ENCODE measurements around the gene ALS2CL. TPM values are rescaled to one million over a fixed set of nuclear protein-coding genes. Genes with fewer than 3 reads are reported as not detected.
A peak's percentile ranks its signal among the peaks of the same experiment; 100 is the strongest.

Gene ALS2CL
- polyA plus RNA-seq, 2 of the 4 experiments (the other 2 are of a cell fraction), result 2.3 to 4.0 TPM

GRCh38 chr3:46685446-46685845 is 8.0 kb downstream of the ALS2CL start:
- Histone ChIP-seq H3K4me1 (peaks cover under 1% of the 10 kb centered on the region; the same call in 1 of the 3 replicates), H3K4me3 (no peak overlapping the region), H3K4me2 (no peak overlapping the region), H3K9me3 (no peaks in the 10 kb centered on the region), H3K27ac (no peak overlapping the region)
- no peak for FAIRE-seq
- peak in 1 of 2 experiments; percentile 21; a peak in 1 of 6 replicates for ATAC-seq
- POLR2A ChIA-PET, result no interaction called here
- no peak for TF ChIP-seq ZC3H11A (IDR thresholded peaks at IDR 0.05)
- no peak for TF ChIP-seq MAZ (IDR thresholded peaks at IDR 0.05; ENCODE audit: borderline replicate concordance, low read depth, low read length)
- no peak for TF ChIP-seq HMGXB4 (CRISPR knock-in tag; IDR thresholded peaks at IDR 0.05; ENCODE audit: borderline replicate concordance)
- no peak for TF ChIP-seq CBX2 (IDR thresholded peaks at IDR 0.05; ENCODE audit: borderline replicate concordance, low read depth)
- no peak for TF ChIP-seq JUNB (IDR thresholded peaks at IDR 0.05)
- TF ChIP-seq, protein P1, sequence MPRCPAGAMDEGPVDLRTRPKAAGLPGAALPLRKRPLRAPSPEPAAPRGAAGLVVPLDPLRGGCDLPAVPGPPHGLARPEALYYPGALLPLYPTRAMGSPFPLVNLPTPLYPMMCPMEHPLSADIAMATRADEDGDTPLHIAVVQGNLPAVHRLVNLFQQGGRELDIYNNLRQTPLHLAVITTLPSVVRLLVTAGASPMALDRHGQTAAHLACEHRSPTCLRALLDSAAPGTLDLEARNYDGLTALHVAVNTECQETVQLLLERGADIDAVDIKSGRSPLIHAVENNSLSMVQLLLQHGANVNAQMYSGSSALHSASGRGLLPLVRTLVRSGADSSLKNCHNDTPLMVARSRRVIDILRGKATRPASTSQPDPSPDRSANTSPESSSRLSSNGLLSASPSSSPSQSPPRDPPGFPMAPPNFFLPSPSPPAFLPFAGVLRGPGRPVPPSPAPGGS (IDR thresholded peaks at IDR 0.05), result no peak
- no peak for TF ChIP-seq MAX (IDR thresholded peaks at IDR 0.05)
- no peak for TF ChIP-seq CHD2 (IDR thresholded peaks at IDR 0.05; ENCODE audit: low read length, partially characterized antibody)
- TF ChIP-seq RFX5 (IDR thresholded peaks at IDR 0.05), result no peak
- no peak for TF ChIP-seq EHF (CRISPR knock-in tag; IDR thresholded peaks at IDR 0.05)
- no peak for TF ChIP-seq JUN (IDR thresholded peaks at IDR 0.05)
- TF ChIP-seq POLR2A (IDR thresholded peaks at IDR 0.05; ENCODE audit: low read length), result no peak
- TF ChIP-seq FOXS1 (CRISPR knock-in tag; IDR thresholded peaks at IDR 0.05), result no peak
- TF ChIP-seq EP300 (IDR thresholded peaks at IDR 0.05), result no peak
- no peak for TF ChIP-seq MYC (IDR thresholded peaks at IDR 0.05; ENCODE audit: borderline replicate concordance, low read length)
- no peak for DNase-seq (ENCODE audit: low read depth in 1 of 2, low spot score in 1 of 2)
- 90% methylated on average over 2 of the region's 9 CpGs for WGBS (ENCODE audit: missing lambda C conversion rate)
- CTCF ChIA-PET, result no interaction called here

GRCh38 chr3:46684891-46685290 is 8.6 kb downstream of the ALS2CL start:
- FAIRE-seq, result no peak
- TF ChIP-seq HMGXB4 (CRISPR knock-in tag; IDR thresholded peaks at IDR 0.05; ENCODE audit: borderline replicate concordance) (no peak), MAX (IDR thresholded peaks at IDR 0.05) (no peak), RAD21 (conservative IDR thresholded peaks at IDR 0.05 in 1 of 2, IDR thresholded peaks at IDR 0.05 in 1 of 2) (no peak), FOSL2 (IDR thresholded peaks at IDR 0.05) (no peak), FOSL2 (CRISPR knock-in tag; IDR thresholded peaks at IDR 0.05) (no peak), SMC3 (IDR thresholded peaks at IDR 0.05) (no peak), CBX8 (IDR thresholded peaks at IDR 0.05) (no peak)
- ChIA-PET POLR2A (no interaction called here), CTCF (no interaction called here)
- Histone ChIP-seq H3K27ac (no peak overlapping the region), H3K4me3 (no peak overlapping the region), H3K4me2 (no peak overlapping the region), H3K9me3 (no peaks in the 10 kb centered on the region), H3K4me1 (no peaks in the 10 kb centered on the region)
- no peak for DNase-seq (ENCODE audit: low read depth in 1 of 2, low spot score in 1 of 2)
- WGBS (ENCODE audit: missing lambda C conversion rate), result 100% methylated on average over 2 of the region's 2 CpGs
- no peak for ATAC-seq

DNA sequence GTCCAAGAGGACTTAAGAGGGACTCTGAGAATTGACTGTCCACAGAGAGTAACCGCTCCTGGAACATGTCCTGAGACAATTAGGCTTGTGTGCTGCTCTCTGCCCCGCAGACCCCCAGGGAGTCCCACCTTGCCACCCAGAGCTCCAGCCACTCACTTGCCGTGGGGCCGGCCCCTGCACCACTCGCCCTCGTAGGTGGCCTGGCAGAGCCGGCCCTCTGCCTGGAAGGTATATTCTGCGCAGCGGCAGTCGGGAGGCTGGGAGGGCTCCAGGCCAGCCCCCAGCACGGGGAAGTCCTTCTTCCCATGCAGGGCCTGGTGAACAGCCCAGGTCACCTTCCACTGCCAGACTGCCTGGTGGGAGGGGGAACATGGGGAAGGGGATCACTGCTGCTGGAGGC is 10.5 kb downstream of the ALS2CL start:
- FAIRE-seq (no peak), DNase-seq (ENCODE audit: low read depth in 1 of 2, low spot score in 1 of 2) (no peak), ATAC-seq (no peak)
- H3K4me3 ChIP-seq, result no peak overlapping the region
- CTCF ChIA-PET, result no interaction called here
- H3K9me3 ChIP-seq, result no peaks in the 10 kb centered on the region
- no peaks in the 10 kb centered on the region for H3K4me1 ChIP-seq
- H3K27ac ChIP-seq, result no peak overlapping the region
- H3K4me2 ChIP-seq, result no peak overlapping the region
- 100% methylated on average over 1 of the region's 11 CpGs for WGBS (ENCODE audit: missing lambda C conversion rate)
- POLR2A ChIA-PET, result no interaction called here
- no peak for TF ChIP-seq JUNB (IDR thresholded peaks at IDR 0.05)
- no peak for TF ChIP-seq MAZ (IDR thresholded peaks at IDR 0.05; ENCODE audit: borderline replicate concordance, low read depth, low read length)
- no peak for TF ChIP-seq HOXB13 (CRISPR knock-in tag; IDR thresholded peaks at IDR 0.05; ENCODE audit: low read depth)
- no peak for TF ChIP-seq RCOR1 (IDR thresholded peaks at IDR 0.05; ENCODE audit: low read depth, low read length)
- TF ChIP-seq E2F6 (IDR thresholded peaks at IDR 0.05; ENCODE audit: borderline replicate concordance, low read depth), result no peak
- TF ChIP-seq EHF (CRISPR knock-in tag; IDR thresholded peaks at IDR 0.05), result no peak
- TF ChIP-seq, protein P2, sequence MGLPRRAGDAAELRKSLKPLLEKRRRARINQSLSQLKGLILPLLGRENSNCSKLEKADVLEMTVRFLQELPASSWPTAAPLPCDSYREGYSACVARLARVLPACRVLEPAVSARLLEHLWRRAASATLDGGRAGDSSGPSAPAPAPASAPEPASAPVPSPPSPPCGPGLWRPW (IDR thresholded peaks at IDR 0.05), result no peak
- TF ChIP-seq PHF8 (IDR thresholded peaks at IDR 0.05; ENCODE audit: borderline replicate concordance, low read depth), result no peak
- TF ChIP-seq SMC3 (IDR thresholded peaks at IDR 0.05), result no peak
- no peak for TF ChIP-seq RAD21 (conservative IDR thresholded peaks at IDR 0.05 in 1 of 2, IDR thresholded peaks at IDR 0.05 in 1 of 2)
- TF ChIP-seq MYC (IDR thresholded peaks at IDR 0.05; ENCODE audit: borderline replicate concordance, low read length), result no peak
- no peak for TF ChIP-seq HMGXB4 (CRISPR knock-in tag; IDR thresholded peaks at IDR 0.05; ENCODE audit: borderline replicate concordance)
- TF ChIP-seq GATA3 (IDR thresholded peaks at IDR 0.05; ENCODE audit: borderline replicate concordance), result no peak
